Stimulated activated CD4-positive, alpha-beta T cell treated with anti-CD3 and anti-CD28 coated beads, Interleukin-4, amount 100 ng/mL, for 24 hours (primary cell): ENCODE results near the gene KRT7.
"Not testable (repeated sequence)": the region's sequence is repeated elsewhere in the genome, so short reads cannot be mapped to it uniquely, and the experiment has no call there.

ENCODE experiments used
- DNase-seq: peaks from one replicate; pipeline ENCODE4 v3.0.0-alpha.2; 2020

KRT7 gene

DNA sequence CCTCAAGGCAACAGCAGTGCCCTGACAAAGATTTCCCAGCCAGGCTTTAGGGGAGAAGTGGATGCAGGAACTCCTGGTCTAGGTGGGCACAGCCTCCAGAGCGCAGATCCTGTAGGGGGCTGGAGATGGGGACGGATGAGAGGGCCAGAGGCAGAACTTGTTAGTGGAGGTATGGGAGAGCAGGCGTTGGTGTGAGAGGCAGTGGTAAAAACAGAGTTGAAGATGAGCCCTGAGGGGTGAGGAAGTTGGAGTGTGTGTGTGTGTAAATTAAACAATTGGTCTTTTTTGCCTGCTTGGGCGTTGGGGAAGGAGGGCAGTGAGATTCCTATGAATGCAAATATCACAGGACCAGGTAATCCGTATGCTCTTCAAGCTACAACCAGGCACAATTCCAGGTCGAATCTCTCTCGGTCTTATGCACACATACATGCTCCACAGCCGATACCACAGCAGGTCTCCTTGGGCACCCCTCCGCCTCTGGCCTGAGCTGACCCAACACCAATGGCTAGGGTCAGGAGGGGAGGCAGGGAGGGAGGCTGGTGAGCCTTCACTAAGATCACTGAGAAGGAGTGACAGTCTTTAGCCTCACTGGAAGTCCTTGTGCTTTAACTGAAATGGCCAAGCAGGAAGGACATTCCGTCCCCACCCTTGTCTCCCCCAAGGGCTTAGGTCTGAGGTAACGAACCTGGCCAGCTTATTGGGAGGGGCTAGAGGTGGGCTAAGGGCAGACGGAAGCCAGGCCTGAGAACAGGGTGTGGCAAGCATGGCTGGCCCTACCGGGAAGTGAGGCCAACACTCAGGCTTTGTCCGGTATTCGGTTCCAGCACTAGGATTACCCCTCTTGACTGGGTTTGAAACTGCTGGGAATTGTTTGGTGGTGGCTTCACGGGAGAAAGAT lies 1.5 kb upstream of the KRT7 start:
- no peak for DNase-seq

DNA sequence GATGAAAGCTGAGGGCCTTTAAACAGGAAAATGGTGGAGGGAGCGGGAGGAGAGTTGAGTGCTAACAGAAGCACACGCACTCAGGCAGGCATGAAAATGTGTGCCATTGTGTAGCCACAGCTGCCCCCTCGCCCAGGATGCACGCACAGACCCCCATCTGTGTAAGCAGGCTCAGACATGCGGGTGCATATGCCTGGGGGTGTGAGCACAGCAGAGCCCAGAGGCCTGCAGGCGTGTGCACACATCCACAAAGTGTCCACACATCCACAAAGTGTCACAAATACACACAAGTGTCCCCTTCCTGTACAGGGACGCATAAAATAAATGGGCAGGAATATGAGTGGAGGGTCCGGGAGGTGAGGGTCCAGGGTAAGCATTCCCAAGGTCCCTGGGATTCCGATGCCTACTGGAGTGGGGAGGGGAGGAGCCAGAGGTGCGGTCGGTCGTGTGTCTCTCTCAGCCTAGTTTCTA lies 805 bp upstream of the KRT7 start:
- DNase-seq: no peak

DNA sequence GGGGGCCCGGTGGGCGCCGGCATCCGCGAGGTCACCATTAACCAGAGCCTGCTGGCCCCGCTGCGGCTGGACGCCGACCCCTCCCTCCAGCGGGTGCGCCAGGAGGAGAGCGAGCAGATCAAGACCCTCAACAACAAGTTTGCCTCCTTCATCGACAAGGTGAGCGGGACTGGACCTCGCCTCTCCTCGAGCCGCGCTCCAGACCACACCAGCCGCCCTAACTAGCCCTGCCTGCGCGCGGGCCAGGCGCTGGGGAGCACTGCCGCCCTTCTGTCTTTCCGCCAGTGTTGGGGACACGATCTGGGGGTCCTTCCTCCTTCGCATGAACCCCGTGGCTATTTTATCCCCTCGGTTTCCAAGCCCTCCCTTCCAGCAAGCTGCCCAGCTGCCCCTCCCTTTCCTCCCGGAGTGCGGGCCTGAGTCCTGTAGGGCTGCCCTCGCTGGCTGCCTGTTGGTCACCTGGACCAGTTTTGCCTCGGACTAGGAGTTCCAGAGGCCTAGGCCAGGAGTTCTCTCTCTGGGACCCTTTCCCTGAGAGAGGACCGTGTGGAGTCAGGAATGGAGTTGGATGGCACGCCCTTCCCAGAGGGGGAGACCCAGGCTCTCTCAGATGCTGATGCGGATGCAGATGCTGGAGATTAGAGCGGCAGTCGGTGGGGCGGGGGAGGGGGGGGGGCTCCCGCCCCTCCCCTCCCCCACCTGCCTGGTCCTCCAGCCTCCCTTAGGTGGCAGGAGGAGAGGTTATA lies 592 bp downstream of the KRT7 start:
- no peak for DNase-seq

DNA sequence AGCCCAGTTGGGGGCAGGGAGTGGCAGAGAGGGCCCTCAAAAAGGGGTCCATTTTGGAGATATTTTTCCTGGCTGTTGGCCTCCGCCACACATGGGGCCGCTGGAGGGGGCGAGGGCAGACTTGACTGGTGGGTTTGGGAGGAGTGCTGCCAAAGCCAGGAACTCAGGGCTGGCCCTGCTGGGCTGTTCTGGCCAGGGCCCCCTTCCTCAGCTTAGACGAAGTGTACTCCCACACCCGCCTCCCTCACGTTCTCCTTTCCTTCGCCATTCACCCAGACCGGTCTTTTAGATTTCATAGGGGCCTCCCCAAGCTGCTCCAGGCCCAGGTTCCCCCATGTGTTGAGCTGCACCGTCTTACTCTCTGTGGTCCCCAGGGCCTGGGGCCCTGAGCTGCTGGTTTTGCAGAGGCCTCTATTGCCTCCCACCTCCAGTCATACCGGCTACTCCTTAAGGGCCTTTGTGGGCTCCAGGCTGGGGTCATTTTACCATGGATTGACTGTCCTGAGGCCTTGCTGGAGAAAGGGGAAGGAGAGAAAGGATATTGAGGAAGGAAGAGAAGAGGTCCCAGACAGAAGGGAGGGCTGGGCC lies 1.3 kb downstream of the KRT7 start:
- no peak for DNase-seq

DNA sequence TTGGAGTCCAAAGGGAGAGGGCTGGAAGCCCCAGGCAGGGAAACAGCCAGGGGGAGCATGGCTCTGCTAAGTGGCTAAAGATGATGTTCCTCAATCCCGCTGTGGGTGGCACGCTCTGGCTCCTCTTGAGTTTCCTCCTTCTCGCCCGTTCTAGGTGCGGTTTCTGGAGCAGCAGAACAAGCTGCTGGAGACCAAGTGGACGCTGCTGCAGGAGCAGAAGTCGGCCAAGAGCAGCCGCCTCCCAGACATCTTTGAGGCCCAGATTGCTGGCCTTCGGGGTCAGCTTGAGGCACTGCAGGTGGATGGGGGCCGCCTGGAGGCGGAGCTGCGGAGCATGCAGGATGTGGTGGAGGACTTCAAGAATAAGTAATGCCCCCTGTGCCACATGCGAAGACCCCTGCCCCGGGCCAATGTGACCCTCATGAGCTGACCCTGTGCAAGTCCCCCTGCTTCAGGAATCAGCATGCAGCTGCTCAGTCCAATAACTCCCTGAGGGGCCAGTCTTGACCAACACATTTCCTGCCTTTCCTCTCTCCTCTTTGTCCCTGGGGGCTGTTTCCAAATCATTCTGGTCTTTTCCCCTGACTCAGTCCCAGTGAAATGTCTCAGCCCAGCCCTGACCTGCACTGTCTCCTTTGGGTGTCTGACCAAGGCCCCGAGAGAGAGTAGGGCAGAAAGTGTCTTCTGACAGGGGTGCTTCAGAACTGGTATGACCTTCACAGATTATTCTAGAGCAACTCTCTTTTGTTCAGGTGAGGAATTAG lies 2.1 kb downstream of the KRT7 start:
- DNase-seq: no peak

DNA sequence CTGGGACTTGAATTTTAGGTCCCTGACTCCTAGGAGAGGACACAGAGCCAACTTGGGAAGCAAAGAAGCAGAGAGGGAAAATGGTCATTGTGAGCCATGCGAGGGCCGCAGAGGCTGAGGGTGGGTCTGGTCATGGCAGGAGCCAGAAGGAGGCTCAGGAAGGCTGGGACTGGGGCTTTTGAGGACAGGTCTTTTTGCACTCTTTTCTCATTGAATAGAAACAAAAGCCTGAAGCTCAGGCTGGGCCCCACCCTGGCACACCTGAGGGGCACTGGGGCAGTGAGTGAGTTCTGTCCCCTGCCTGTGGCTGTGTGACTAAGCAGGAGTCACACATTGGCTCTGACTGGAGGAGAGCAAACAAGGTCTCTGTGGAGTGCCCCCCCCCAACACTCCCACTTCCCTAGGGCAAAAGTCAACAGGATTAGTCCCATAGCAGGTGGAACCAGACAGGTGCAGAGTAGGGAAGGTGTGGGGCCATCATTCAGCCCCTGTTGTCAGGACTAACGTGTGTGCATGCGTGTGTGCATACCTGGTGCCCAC lies 2.8 kb downstream of the KRT7 start:
- no peak for DNase-seq

DNA sequence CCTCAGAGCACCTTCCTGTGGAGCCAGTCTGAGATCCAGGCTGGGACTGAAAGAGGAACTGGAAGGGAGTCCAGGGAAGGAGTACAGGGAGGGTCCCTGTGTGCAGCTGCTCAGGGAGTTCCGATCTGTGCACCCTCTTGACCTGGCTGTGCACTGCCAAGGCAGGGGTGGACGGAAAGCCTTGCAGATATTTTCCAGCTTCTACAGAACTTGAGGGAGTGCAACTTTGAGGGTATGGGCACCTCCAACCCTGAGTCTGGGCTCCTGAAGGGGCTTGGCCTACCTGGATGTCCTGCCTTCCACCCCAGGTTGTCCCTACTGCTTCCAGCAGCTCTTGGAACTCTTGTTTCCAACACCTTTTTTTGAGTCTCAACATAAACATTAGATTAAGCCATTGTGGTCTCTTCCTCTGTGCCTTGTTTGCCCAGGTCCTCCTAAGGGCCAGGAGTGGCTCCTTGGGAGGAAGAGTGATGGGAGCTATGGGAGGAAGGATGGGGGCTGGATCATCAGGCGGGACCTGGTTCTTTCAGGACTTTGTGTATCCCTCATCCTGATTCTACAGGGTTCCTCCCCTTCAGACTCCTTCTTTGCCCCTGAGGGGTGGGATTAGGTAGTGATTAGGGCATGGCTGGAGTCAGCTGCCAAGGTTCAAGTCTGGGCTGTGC lies 3.5 kb downstream of the KRT7 start:
- DNase-seq: no peak

DNA sequence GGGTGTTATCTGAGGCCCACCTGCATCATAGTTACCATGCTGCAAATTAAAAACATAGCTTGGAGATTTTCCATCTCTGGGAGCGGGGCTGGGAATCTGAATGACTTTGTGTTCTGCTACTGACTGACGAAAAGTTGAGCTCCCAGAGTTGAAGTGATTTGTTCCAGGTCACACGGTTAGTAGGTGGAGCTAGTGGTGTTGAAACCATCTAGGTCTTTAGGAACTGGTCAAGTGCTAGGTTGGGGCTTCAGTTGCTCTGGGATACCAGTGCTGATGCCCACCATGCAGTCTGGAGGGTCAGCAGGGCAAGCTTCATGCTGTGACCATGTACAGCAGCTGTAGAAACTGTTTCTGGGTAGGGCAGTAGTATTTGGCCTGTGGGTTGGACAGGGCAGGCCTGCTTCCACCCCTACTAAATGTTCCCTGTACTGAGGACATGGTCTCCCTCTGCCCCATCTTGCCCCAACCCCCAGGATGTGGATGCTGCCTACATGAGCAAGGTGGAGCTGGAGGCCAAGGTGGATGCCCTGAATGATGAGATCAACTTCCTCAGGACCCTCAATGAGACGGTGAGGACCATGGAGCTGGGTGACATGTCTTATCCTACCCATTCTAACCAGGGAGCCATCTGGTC lies 5.3 kb downstream of the KRT7 start:
- DNase-seq: no peak

DNA sequence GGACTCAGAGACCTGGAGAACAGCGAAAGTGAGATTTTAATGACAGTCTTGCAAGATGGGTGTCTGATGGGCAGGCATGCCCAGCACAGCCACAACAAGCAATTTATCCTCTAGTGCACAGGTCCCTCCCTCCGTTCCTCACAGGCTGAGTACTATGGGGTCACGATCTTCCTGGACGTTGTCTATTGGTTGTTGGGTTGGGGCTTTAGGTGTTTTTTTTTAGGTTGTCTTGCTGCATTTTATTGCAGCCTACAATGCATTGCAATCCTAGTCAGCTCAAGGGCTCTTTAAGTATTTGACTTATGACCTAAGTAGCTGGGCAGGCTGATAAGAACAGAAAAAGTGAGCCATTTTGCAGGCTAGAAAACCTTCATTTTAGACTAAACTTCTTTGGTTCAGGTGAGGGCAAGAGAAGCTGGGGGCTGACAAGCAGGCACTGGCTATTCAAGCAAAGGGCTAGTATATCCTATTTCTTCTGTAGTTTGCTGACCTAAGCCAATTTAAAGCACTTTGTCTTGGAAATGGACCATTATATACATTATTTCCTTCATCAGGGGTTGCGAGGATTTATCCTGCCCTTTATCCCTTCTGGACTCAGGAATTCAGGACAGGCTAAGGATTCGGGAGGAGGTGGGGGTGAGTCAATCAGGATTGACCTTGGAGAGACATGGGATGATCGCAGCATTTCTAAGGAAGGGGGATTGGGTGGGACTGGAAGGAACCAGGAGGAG lies 6.0 kb downstream of the KRT7 start:
- DNase-seq: no peak

DNA sequence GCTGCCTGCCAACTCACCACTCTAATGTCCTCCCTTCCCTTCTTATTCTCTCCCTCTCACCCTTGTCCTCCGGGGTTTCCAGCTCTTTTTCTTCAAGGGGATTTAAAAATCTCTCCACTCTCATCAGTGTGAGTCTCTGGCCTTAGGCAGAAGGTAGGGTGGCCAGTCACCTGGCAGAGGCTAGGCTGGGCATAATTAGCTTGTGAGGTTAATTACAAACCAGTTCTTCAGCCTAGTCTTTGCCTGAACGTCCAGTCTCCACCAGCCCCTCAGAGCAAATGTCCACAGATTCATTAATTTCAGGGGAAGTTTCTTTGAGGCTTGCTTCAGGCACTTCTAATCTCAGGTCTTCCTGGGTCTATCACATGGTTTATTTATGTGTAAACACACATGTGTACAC lies 6.7 kb downstream of the KRT7 start:
- DNase-seq: no peak

DNA sequence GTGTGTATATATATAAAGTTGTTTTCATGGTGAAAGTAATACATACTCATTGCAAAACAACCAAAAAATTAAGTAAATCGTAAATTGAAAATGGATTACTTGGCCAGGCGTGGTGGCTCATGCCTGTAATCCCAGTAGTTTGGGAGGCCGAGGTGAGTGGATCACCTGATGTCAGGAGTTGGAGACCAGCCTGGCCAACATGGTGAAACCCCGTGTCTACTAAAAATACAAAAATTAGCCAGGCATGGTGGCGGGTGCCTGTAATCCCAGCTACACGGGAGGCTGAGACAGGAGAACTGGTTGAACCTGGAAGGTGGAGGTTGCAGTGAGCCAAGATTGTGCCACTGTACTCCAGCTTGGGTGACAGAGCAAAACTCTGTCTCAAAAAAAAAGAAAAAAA lies 7.2 kb downstream of the KRT7 start:
- not testable (repeated sequence) for DNase-seq

DNA sequence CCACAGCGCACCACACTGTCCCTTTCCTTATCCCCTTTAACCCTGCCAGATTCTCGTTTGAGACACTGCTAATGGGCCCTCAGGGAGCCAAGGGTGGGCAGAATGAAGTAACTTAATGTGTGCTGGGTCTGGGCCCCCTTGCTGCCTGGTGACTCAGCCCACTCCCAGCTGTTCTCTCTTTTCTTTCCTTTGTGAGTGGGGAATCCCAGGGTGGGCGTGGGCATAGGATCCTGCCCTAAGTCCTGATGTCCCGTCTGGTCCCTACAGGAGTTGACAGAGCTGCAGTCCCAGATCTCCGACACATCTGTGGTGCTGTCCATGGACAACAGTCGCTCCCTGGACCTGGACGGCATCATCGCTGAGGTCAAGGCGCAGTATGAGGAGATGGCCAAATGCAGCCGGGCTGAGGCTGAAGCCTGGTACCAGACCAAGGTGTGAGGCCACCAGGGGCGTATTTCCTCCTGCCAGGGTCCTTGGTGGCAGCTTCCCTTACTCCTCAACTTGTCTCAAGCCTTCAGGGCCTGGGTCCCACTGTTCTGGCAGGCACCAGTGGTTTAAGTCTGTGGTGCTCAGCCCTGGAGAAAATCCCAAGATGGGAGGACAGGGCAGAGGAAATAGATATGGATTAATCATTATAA lies 8.3 kb downstream of the KRT7 start:
- no peak for DNase-seq

DNA sequence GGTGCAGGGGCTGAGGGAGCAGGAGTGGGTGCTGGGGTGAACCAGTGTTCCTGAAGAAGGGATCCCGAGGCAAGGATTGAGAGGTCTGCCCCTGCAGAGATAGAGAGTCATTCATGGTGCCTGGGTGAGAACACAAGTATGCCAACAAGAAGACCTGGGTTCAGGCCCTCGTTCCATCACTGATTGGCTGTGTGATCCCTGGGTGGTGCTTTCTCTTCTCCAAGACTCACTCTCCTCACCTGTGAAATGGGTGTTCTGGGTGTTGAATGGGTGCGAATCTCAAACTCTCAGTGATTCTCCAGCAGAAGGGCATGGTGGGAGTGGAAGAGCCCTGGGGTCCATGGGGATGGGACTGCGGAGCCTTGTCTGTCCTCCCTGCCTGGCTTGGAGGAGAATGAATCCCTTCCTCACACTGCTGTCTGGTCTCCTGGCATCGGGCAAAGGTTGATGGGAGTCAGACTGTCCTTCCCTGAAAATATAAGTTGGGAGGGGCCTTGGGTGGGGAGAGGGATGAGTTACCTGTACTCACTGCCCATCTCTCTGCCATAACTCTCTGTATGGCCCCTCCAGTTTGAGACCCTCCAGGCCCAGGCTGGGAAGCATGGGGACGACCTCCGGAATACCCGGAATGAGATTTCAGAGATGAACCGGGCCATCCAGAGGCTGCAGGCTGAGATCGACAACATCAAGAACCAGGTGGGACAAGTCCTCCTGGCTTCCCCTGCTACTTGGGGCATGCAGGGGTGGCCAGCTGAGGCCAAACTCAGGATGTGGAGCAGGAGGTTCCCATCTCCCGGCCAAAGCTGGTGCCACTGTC lies 9.6 kb downstream of the KRT7 start:
- no peak for DNase-seq

DNA sequence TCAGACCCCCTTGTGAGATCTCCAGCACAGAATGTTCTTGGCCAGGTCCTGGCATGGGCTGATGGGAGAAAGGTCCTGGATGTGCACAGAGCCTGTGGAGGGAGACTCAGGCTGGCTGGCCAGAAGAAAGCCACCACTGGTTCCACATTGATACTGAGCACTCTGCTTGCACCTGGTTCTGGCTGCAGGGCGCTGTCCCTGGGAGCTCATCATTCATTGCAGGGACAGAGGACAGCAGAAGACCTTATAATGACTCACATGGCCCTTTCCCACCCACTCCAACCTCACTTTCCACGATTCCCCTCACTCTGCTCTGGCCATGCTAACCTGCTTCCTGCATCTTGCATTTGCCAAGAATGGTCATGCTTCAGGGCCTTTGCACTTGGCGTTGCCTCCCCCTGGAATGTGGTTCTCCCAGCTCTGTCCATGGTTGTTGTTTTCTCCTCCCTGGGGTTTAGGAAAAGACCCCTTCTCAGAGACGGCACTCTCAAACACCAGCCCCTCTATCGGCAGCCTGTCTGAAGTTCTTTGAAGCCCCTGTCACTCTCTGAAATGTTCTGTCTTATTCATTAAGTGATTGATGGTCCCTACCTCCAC lies 10.3 kb downstream of the KRT7 start:
- DNase-seq: no peak

DNA sequence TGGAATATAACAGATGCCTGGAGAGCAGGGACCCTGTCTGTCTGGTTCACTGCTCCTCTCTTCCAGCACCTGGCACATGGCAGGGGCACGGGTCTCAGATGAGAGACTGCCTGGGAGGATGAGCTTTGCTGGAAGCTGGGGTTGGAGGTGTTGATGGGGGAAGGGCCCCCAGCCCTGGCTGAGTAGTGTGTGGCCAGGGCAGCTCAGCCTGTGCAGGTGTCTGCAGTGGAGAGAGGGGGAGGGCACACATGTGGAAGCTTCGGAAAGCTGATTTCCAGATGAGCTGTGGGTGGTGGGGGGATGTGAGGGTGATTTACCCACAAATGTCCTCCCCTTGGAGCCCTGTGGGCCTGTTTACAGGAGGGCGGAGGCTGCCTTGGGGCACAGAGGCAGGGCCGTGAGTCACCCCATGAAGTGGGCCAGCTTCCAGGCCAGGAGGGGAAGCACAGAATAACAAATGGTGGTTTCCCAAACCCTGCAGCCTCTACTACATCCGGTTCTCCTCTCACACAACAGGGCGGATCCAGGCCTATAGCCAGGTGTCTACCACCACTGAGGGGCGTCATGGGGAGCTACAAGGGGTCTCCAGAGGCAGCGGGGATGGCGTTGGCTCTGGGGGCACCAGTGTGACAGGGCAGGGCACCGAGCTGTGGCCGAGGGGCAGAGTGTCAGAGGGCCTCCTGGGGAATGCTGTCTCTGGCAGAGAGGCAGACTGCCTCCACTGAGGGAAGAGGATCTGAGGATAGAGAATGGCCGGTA lies 11.0 kb downstream of the KRT7 start:
- peak; percentile 72 for DNase-seq

DNA sequence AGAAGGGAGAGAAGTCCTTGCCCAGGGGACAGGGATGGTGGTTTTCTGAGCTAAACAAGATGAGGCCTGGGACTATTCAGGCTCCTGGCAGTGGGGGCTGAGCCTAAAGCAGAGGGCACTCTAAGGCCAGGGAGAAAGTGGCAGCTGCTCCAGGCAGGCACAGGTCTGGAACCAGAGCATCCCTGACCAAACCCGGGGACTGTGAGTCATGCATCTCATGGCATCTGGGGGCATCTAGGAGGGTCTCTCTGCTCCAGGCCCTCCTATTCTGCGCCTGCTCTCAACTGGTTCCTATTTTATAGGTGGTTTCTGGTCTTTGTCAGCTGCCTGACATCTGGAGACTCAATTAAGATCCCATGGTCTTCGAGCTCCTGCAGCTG lies 11.6 kb downstream of the KRT7 start:
- no peak for DNase-seq

DNA sequence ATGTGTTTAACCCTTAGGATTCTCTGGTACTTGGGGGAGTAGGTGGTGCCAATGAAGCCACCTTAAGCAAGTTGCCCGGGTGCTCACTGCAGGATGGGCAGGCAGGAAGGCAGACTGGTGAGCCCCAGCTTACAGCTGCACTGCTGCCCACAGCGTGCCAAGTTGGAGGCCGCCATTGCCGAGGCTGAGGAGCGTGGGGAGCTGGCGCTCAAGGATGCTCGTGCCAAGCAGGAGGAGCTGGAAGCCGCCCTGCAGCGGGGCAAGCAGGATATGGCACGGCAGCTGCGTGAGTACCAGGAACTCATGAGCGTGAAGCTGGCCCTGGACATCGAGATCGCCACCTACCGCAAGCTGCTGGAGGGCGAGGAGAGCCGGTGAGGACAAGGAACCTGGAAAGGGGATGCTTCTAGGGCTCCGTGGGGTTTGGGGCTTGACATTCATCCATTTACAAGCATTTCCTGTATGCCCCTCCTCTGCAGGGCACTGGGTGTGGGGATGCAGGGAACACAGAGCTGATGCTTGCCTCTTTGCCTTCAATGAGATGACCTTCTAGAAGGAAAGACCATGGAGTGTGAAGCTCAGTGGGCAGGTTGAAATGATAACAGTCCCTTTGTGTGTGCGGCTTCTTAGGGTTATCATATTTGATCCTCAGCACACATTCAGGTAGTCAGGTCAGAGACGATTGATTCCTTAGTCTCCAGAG lies 12.4 kb downstream of the KRT7 start:
- DNase-seq: no peak
